ENCODE measurements around the gene GMCL1. TPM values are rescaled to one million over a fixed set of nuclear protein-coding genes. Genes with fewer than 3 reads are reported as not detected.

The GMCL1 gene
- total and polyA plus RNA-seq, 9 of the 15 experiments (the other 6 are each of a cell fraction or from before 2014, with no cell fraction given): 7.0 to 27.3 (median 15.4) TPM

DNA sequence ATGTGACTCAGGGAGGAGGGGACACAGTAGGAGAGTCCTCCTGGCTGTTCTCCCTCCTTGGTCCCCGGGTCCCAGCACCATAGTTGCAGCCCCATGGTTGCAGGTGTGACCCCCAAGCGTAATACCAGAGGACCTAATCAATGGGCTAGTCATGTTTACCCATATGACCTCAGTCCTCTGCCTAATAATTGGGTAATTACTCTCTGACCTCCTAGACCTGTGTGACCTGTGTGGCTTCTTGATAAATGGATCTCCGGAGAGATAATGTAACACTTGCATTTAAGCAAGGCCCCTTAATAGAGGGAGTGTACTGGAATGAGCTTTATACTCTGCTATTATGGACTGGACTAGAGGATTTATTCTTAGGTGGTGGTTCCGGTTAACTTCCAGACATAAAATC, 32.2 kb upstream of the GMCL1 start:
- no peaks in the 10 kb centered on the region for H3K36me3 ChIP-seq (ENCODE audit: control insufficient read depth, insufficient read depth, low read length)
- H3K27ac ChIP-seq (ENCODE audit: extremely low read depth, low read depth, low read length): no peak overlapping the region
- H3K9me1 ChIP-seq (ENCODE audit: control insufficient read depth, insufficient read depth, low read length): no peaks in the 10 kb centered on the region
- no peak overlapping the region for H3K4me3 ChIP-seq
- H3K9ac ChIP-seq (ENCODE audit: insufficient read depth in 1 of 2, low read depth in 2 of 2, low read length in 2 of 2): no peak overlapping the region
- H4K20me1 ChIP-seq (replicated peaks; ENCODE audit: control insufficient read depth, insufficient read depth, low read length): peaks cover 14% of the 10 kb centered on the region
- no peaks in the 10 kb centered on the region; a peak in 1 of 5 replicates for H3K27me3 ChIP-seq (ENCODE audit: control insufficient read depth in 2 of 2, insufficient read depth in 2 of 2, low read length in 2 of 2)
- TF ChIP-seq HEY1 (CRISPR knock-in tag; IDR thresholded peaks at IDR 0.05; ENCODE audit: borderline replicate concordance): no peak
- TF ChIP-seq ZNF766 (CRISPR knock-in tag; conservative IDR thresholded peaks at IDR 0.05): 0 out of 2 replicates have a peak, but pooled peaks have one; percentile 44
- TF ChIP-seq, protein P1, sequence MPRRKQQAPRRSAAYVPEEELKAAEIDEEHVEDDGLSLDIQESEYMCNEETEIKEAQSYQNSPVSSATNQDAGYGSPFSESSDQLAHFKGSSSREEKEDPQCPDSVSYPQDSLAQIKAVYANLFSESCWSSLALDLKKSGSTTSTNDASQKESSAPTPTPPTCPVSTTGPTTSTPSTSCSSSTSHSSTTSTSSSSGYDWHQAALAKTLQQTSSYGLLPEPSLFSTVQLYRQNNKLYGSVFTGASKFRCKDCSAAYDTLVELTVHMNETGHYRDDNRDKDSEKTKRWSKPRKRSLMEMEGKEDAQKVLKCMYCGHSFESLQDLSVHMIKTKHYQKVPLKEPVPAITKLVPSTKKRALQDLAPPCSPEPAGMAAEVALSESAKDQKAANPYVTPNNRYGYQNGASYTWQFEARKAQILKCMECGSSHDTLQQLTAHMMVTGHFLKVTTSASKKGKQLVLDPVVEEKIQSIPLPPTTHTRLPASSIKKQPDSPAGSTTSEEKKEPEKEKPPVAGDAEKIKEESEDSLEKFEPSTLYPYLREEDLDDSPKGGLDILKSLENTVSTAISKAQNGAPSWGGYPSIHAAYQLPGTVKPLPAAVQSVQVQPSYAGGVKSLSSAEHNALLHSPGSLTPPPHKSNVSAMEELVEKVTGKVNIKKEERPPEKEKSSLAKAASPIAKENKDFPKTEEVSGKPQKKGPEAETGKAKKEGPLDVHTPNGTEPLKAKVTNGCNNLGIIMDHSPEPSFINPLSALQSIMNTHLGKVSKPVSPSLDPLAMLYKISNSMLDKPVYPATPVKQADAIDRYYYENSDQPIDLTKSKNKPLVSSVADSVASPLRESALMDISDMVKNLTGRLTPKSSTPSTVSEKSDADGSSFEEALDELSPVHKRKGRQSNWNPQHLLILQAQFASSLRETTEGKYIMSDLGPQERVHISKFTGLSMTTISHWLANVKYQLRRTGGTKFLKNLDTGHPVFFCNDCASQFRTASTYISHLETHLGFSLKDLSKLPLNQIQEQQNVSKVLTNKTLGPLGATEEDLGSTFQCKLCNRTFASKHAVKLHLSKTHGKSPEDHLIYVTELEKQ (CRISPR knock-in tag; IDR thresholded peaks at IDR 0.05): no peak
- intact Hi-C loops (cut with micrococcal nuclease) (loop anchor here (5.0 kb wide), 2 partner anchors 55 to 240 kb away; partner anchors contain the start of gene ANXA4), in situ Hi-C loops (cut with MboI) (loop anchor here (5.0 kb wide), 1 partner anchor 55 kb away; the partner anchor contains the start of gene ANXA4)
- no peaks in the 10 kb centered on the region for H3K79me2 ChIP-seq (ENCODE audit: control insufficient read depth, insufficient read depth, low read length)
- peaks cover 3 to 23% of the 10 kb centered on the region in 2 experiments; a peak in 4 of 5 replicates for H3K4me1 ChIP-seq (replicated peaks in 1 of 2; ENCODE audit: control insufficient read depth in 2 of 2, insufficient read depth in 2 of 2, low read length in 2 of 2)
- H3K9me3 ChIP-seq (replicated peaks; ENCODE audit: control insufficient read depth, insufficient read depth, low read depth, low read length): no peaks in the 10 kb centered on the region
- no peak for DNase-seq (ENCODE audit: extremely low read depth in 1 of 4, low spot score in 3 of 4)
- ChIA-PET CTCF (ENCODE audit: low intra/inter-chr PET ratio) (no interaction called here), POLR2A (interaction anchor here (1.0 kb wide), 1 partner anchor 73 kb away, joined by 3 read pairs; no protein-coding TSS in a partner anchor)
- FAIRE-seq: no peak
- no peak overlapping the region for H3K4me2 ChIP-seq (ENCODE audit: insufficient read depth, low read length)
- no peak for ATAC-seq
- WGBS (ENCODE audit: insufficient coverage, low coverage, missing lambda C conversion rate): 46% methylated on average over 4 of the region's 4 CpGs
- H2AFZ ChIP-seq (ENCODE audit: low read depth, low read length): no peak overlapping the region
- no TSS peak for BruUV-seq (replicated peaks)
